GM23248 (cell line): Measurements from ENCODE around the gene ZNF385A. TPM values are rescaled to one million over a fixed set of nuclear protein-coding genes. Genes with fewer than 3 reads are reported as not detected.
"Not testable (repeated sequence)": the region's sequence is repeated elsewhere in the genome, so short reads cannot be mapped to it uniquely, and the experiment has no call there.

ENCODE experiments used
- DNase-seq: peaks from one replicate; pipeline ENCODE4 v3.0.0-alpha.2; 2015
- H2AFZ ChIP-seq: fragments of 200-600 bp; sonication (generic); 2 replicates; pipeline ENCODE4 v1.6.1; 2016; ENCODE audit warnings: antibody characterized with exemption
- H3F3A ChIP-seq: fragments of 200-600 bp; sonication (generic); 2 replicates; pipeline ENCODE4 v1.6.1; 2016; ENCODE audit warnings: mild to moderate bottlenecking, antibody characterized with exemption, mixed run types; ENCODE audit not compliant: insufficient read depth
- H3K27ac ChIP-seq: fragments of 200-600 bp; sonication (generic); 2 replicates; pipeline ENCODE4 v1.5.1; 2016; ENCODE audit warnings: mild to moderate bottlenecking
- H3K27me3 ChIP-seq: fragments of 200-600 bp; sonication (generic); replicated peaks from 2 replicates; pipeline ENCODE4 v1.6.1; 2016; ENCODE audit warnings: mild to moderate bottlenecking; ENCODE audit not compliant: insufficient read depth
- H3K36me3 ChIP-seq: fragments of 200-600 bp; sonication (generic); 2 replicates; pipeline ENCODE4 v1.6.1; 2016; ENCODE audit warnings: low read depth, mild to moderate bottlenecking
- H3K4me1 ChIP-seq: fragments of 200-600 bp; sonication (generic); 2 replicates; pipeline ENCODE4 v1.6.1; 2016; ENCODE audit warnings: mild to moderate bottlenecking; ENCODE audit not compliant: insufficient read depth
- H3K4me2 ChIP-seq: fragments of 200-600 bp; sonication (generic); one replicate; pipeline ENCODE4 v1.6.1; 2016; ENCODE audit warnings: mild to moderate bottlenecking; ENCODE audit not compliant: unreplicated experiment
- H3K4me3 ChIP-seq: fragments of 200-600 bp; sonication (generic); 2 replicates; pipeline ENCODE4 v1.5.1; 2016; ENCODE audit warnings: mild to moderate bottlenecking
- H3K79me2 ChIP-seq: fragments of 200-600 bp; sonication (generic); 2 replicates; pipeline ENCODE4 v1.6.1; 2016; ENCODE audit warnings: mild to moderate bottlenecking; ENCODE audit not compliant: insufficient read depth
- H3K9ac ChIP-seq: fragments of 200-600 bp; sonication (generic); 2 replicates; pipeline ENCODE4 v1.6.1; 2016; ENCODE audit warnings: mild to moderate bottlenecking
- H3K9me2 ChIP-seq: fragments of 200-600 bp; sonication (generic); 2 replicates; pipeline ENCODE4 v1.6.1; 2016; ENCODE audit warnings: mixed run types, mild to moderate bottlenecking, moderate library complexity; ENCODE audit not compliant: insufficient read depth
- H3K9me3 ChIP-seq: fragments of 200-600 bp; sonication (generic); one replicate; pipeline ENCODE4 v1.6.1; 2017; ENCODE audit warnings: low read depth
- H4K20me1 ChIP-seq: fragments of 200-600 bp; sonication (generic); 2 replicates; pipeline ENCODE4 v1.6.0; 2016; ENCODE audit not compliant: insufficient read depth
- EZH2 ChIP-seq: fragments of 200-600 bp; sonication (generic); IDR thresholded peaks from 2 replicates; pipeline ENCODE4 v1.6.1; 2018; ENCODE audit warnings: antibody characterized with exemption, mild to moderate bottlenecking; ENCODE audit not compliant: insufficient read depth, poor library complexity, severe bottlenecking
- EZH2phosphoT487 ChIP-seq: fragments of 200-600 bp; sonication (generic); IDR thresholded peaks from 2 replicates; pipeline ENCODE4 v1.6.1; 2018; ENCODE audit warnings: antibody characterized with exemption, moderate library complexity, mild to moderate bottlenecking, low read depth; ENCODE audit not compliant: insufficient read depth
- WGBS, 2 experiments: methylation state at CpG; one replicate each; pipeline ENCODE4 v1.1.6; 2015 to 2017; ENCODE audit warnings: low lambda C conversion rate in 2 of 2, low coverage in 1 of 2; ENCODE audit errors: missing lambda C conversion rate in 2 of 2; 5-methylcytosine and 5-hydroxymethylcytosine counted together
- in situ Hi-C: fragments of 300-500 bp; cut with MboI; formaldehyde crosslinking; loops from 2 replicates; pipeline ENCODE4 v1.15.0; 2020
- polyA plus RNA-seq: library from polyadenylated mRNA; unstranded; fragments of >200 nt; fragmentation: Nextera tagmentation; extraction: Ambion mirVana; gene quantifications from 2 replicates; pipeline ENCODE4 v1.2.1, GENCODE V29; 2016
- total RNA-seq: library from RNA; depleted of rRNA; stranded (reverse); fragments of >200 nt; shearing (Covaris generic); gene quantifications from 2 replicates; pipeline ENCODE4 v1.2.3, GENCODE V29; 2014

Gene ZNF385A
- total and polyA plus RNA-seq, 2 experiments from 2014 or later, result 1.8 to 3.1 TPM

DNA sequence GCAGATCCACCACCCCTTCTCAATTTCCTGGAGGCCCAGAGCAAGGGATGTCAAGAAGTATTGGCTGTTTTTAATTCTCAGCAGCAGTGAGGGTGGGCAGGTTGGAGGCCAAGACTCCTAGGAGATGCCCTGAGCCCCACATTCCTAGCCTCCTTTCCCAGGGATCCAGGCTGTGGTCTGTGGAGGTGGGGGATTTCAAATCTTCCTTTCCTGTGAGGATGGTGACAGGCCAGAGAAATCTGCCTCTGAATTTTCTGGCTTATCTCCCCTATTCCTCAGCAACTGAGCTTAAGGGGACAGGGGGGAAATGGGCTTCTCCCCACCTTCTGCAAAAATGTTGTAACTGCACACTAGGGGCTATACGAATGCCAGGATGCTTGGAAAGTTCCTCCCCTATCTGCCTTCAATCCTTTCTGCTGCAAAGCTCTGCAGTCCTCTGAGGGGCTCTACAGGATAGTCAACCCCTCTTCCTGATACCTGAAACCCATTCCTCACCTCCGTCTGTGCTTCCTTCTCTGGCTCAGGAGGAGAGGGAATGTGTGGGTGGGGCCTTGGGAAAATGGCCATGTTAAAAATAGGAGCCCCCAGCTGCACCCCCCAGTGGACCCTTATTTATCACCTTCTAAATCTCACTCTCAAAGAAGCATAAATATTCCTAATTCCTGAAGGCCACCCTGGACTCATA lies 26.9 kb downstream of the ZNF385A start:
- in situ Hi-C loops, result no loop called here

DNA sequence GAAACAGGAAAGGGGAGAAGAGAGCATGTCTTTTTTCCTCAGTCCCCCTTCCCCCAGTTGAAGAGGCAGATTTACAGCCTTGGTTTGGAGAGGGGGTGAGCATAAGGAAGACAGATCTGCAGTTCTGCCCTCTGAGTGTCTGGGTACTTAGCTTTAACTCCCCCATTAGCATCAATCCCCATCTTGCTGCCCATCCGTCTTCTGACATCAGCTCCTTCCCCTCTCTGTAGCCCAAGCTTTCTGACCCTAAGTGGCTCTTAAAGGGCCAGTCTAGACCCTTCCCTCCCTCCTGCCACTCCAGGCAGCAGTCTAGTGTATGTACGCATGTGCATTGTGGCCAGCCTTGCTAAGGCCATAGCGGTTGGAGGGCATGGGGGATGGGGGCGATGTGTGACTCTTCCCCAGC lies 27.6 kb downstream of the ZNF385A start:
- peaks cover 21% of the 10 kb centered on the region for H3F3A ChIP-seq
- H3K4me1 ChIP-seq, result peaks cover 37% of the 10 kb centered on the region
- H4K20me1 ChIP-seq, result no peaks in the 10 kb centered on the region
- H3K36me3 ChIP-seq, result no peaks in the 10 kb centered on the region
- H3K9me2 ChIP-seq, result no peaks in the 10 kb centered on the region
- H3K9ac ChIP-seq, result no peak overlapping the region
- 71 to 87% methylated on average over 4 of the region's 4 CpGs for WGBS, 2 experiments
- H3K4me3 ChIP-seq, result no peak overlapping the region
- no peaks in the 10 kb centered on the region for H3K79me2 ChIP-seq
- no peak overlapping the region for H3K27ac ChIP-seq
- no peaks in the 10 kb centered on the region for H3K9me3 ChIP-seq
- in situ Hi-C loops, result no loop called here
- H3K4me2 ChIP-seq, result no peak overlapping the region
- DNase-seq, result no peak
- no peaks in the 10 kb centered on the region for H3K27me3 ChIP-seq
- H2AFZ ChIP-seq, result no peak overlapping the region
- TF ChIP-seq EZH2, result no peak
- TF ChIP-seq EZH2phosphoT487, result no peak

More for the DNA sequence above, 26.9 kb downstream of the ZNF385A start:
- H3K9me2 ChIP-seq, result no peaks in the 10 kb centered on the region
- H3K27ac ChIP-seq, result no peak overlapping the region
- TF ChIP-seq EZH2 (no peak), EZH2phosphoT487 (no peak)
- no peaks in the 10 kb centered on the region for H3K27me3 ChIP-seq
- peaks cover 30% of the 10 kb centered on the region for H3K4me1 ChIP-seq
- H3K4me3 ChIP-seq, result peak overlapping the region; percentile 78; the same call in 1 of the 2 replicates
- peaks cover 14% of the 10 kb centered on the region for H3F3A ChIP-seq
- 40 to 55% methylated on average over 2 of the region's 2 CpGs for WGBS, 2 experiments
- H3K9ac ChIP-seq, result no peak overlapping the region
- no peak overlapping the region for H2AFZ ChIP-seq
- H3K4me2 ChIP-seq, result no peak overlapping the region
- H4K20me1 ChIP-seq, result no peaks in the 10 kb centered on the region
- no peak for DNase-seq
- H3K9me3 ChIP-seq, result no peaks in the 10 kb centered on the region
- no peaks in the 10 kb centered on the region for H3K79me2 ChIP-seq
- no peaks in the 10 kb centered on the region for H3K36me3 ChIP-seq

DNA sequence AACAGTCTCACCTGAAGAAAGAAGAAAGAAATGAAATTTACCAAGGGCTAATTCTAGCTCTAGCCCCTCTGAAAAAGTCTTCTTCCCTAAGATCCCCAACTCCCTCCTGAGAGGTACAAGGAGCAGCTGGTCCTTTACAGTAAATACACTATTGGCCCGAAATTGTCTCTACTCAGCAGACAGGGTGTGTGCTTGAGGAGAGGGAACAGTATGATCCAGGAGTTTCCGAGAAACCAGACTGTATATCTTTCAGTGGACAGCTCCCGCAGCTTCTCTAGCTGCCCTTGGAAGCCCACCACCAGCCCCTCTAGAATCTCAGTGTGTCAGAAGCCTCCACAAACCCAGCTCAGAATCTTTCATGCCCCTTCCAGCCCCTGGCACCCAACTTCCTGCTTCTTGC lies 28.3 kb downstream of the ZNF385A start:
- no peaks in the 10 kb centered on the region for H3K9me2 ChIP-seq
- no peaks in the 10 kb centered on the region for H3K27me3 ChIP-seq
- H3K79me2 ChIP-seq, result no peaks in the 10 kb centered on the region
- no peaks in the 10 kb centered on the region for H4K20me1 ChIP-seq
- H2AFZ ChIP-seq, result no peak overlapping the region
- in situ Hi-C loops, result no loop called here
- H3K9ac ChIP-seq, result no peak overlapping the region
- DNase-seq, result no peak
- no peaks in the 10 kb centered on the region for H3K36me3 ChIP-seq
- WGBS, 2 experiments, result 42 to 59% methylated on average over 3 of the region's 3 CpGs
- H3K4me2 ChIP-seq, result no peak overlapping the region
- peaks cover 42% of the 10 kb centered on the region for H3K4me1 ChIP-seq
- H3K9me3 ChIP-seq, result no peaks in the 10 kb centered on the region
- no peak for TF ChIP-seq EZH2
- TF ChIP-seq EZH2phosphoT487, result no peak
- H3F3A ChIP-seq, result peaks cover 28% of the 10 kb centered on the region
- no peak overlapping the region for H3K27ac ChIP-seq
- no peak overlapping the region for H3K4me3 ChIP-seq

DNA sequence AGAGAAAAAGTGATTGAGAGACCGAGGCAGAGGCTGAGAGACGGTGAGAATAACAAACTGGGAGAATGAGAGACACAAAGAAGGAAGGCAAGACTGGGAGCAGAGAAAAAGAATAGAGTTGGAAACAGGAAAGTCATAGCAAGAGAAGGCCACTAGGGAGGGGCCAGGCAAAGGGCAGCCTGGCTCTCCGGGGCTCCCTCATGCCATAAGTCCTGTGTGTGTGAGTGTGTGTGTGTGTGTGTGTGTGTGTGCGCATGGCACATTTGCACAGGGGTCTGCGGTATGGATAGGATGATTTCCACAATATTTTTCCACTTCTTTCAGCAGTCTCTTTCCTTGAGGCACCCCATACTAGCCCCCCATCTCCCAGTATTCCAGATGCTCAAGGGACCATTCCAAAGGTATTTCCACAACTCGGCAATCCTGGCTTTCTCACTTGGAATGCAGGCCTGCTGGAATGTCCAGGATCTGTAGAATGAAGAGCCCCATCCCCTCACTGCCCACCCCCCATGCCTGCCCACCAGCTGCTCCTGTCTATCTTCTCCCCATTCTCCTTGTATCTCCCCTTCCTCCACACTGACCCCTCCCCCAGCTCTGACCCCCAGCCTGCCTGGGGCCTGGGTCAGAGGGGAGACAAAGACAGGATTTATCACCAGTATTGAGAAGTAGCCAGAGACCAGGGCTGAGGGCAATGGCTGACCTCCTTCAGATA lies 29.3 kb downstream of the ZNF385A start:
- no peak for DNase-seq
- no peak overlapping the region for H3K4me2 ChIP-seq
- H3K4me3 ChIP-seq, result no peak overlapping the region
- in situ Hi-C loops, result no loop called here
- 66 to 70% methylated on average over 6 of the region's 6 CpGs for WGBS, 2 experiments
- no peaks in the 10 kb centered on the region for H3K27me3 ChIP-seq
- TF ChIP-seq EZH2, result no peak
- TF ChIP-seq EZH2phosphoT487, result no peak
- no peak overlapping the region for H2AFZ ChIP-seq
- no peaks in the 10 kb centered on the region for H3K9me2 ChIP-seq
- H3K27ac ChIP-seq, result no peak overlapping the region
- H3F3A ChIP-seq, result peaks cover 33% of the 10 kb centered on the region
- H3K9ac ChIP-seq, result no peak overlapping the region
- no peaks in the 10 kb centered on the region for H3K9me3 ChIP-seq
- peaks cover 37% of the 10 kb centered on the region for H3K4me1 ChIP-seq
- no peaks in the 10 kb centered on the region for H4K20me1 ChIP-seq
- no peaks in the 10 kb centered on the region for H3K79me2 ChIP-seq
- H3K36me3 ChIP-seq, result peaks cover 3% of the 10 kb centered on the region; the same call in 1 of the 2 replicates

DNA sequence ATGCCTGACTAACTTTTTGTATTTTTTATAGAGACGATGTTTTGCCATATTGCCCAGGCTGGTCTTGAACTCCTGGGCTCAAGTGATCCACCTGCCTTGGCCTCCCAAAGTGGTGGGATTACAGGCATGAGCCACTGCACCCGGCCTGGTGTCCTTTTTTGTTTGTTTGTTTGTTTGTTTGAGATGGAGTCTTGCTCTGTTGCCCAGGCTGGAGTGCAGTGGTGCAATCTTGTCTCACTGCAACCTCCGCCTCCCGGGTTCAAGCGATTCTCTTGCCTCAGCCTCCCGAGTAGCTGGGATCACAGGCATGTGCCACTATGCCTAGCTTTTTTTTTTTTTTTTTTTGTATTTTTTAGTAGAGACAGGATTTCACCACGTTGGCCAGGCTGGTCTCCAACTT lies 30.3 kb downstream of the ZNF385A start:
- H3F3A ChIP-seq, result peaks cover 36% of the 10 kb centered on the region; the same call in 1 of the 2 replicates

More for the DNA sequence above, 30.3 kb downstream of the ZNF385A start:
- Histone ChIP-seq H3K36me3 (peaks cover 11% of the 10 kb centered on the region; the same call in 1 of the 2 replicates), H3K4me1 (peaks cover 30% of the 10 kb centered on the region)
- WGBS, 2 experiments, result 70 to 81% methylated on average over 7 of the region's 7 CpGs
- H3K79me2 ChIP-seq, H3K27me3 ChIP-seq, H2AFZ ChIP-seq, H3K4me3 ChIP-seq, H4K20me1 ChIP-seq, H3K9ac ChIP-seq, H3K27ac ChIP-seq, H3K9me3 ChIP-seq, DNase-seq, H3K4me2 ChIP-seq, in situ Hi-C loops, H3K9me2 ChIP-seq: not testable (repeated sequence)
